ENCODE measurements around the gene PDILT.

- TF ChIP-seq POLR2A (IDR thresholded peaks at IDR 0.05) (no peak), CTCF (IDR thresholded peaks at IDR 0.05) (peak; percentile 18 to 58 (median 57)), POLR2AphosphoS5 (IDR thresholded peaks at IDR 0.05) (no peak)
These were observed 18.4 kb downstream of the PDILT start for GRCh38 chr16:20385844-20386832.
